Measurements from ENCODE around the gene GSG1L. TPM values are rescaled to one million over a fixed set of nuclear protein-coding genes. Genes with fewer than 3 reads are reported as not detected.

The GSG1L gene
- total RNA-seq, 1 donor from 2014 or later = not detected

DNA sequence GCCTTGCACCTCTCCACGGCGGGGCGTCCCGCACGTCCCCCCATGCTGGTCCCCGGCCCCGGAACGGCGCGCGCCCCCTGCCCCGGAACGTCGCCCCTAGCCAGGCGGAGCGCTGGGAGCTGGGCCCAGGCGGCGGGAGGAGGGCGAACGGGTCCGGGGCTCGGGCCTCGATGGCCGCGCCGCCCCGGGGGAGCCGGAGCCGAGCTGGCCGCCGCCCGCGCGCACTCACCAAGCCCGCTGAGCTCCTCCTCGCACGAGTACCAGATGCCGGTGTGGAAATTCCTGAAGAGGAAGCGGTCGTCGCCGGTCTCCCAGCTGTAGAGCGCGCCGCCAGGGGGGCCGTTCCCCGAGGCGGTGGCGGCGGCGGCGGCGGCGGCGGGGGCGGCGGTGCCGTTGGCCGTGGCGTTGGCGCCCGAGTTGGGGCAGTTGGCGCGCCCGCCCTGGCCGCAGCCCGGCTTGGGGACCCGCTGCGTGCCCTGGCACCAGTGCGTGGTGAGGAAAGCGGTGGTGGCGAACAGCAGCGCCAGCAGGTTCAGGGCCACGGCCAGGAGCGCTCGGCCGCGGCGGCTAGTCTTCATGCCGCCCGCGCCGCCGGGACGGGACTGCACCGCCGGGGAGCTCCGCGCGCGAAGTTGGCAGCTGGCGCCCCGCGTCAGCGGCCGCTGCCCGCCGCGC is 530 bp downstream of the GSG1L start:
- DNase-seq = peak; percentile 32

DNA sequence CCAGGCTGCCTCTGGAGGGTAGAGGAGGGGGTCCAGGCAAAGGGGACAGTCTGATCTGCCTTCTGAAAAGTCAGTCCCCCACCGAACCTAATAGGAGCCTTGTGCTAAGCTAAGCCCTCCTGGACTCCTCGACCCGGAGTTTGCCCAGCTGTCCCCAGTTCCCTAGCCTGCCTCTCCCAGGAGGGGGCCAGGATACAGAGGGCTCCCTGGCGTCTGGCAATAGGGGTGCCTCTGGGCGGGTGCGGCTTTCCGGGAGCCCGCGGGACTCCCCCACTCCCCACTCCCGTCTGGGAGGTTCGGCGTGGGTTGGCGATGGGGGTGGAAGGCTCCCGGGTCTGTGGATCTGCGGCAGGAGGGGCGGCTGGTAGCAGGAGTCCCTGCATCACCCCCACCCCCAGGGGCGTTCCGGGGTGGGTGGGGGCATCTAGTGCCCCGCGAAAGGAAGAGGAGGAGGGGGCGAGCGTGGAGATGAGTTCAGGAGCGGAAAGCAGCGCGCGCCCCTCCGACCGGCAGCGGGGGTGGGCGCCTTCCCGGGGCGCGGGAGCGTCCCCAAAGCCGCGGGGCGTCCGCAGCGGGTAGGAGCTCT is 1.2 kb downstream of the GSG1L start:
- DNase-seq = no peak

DNA sequence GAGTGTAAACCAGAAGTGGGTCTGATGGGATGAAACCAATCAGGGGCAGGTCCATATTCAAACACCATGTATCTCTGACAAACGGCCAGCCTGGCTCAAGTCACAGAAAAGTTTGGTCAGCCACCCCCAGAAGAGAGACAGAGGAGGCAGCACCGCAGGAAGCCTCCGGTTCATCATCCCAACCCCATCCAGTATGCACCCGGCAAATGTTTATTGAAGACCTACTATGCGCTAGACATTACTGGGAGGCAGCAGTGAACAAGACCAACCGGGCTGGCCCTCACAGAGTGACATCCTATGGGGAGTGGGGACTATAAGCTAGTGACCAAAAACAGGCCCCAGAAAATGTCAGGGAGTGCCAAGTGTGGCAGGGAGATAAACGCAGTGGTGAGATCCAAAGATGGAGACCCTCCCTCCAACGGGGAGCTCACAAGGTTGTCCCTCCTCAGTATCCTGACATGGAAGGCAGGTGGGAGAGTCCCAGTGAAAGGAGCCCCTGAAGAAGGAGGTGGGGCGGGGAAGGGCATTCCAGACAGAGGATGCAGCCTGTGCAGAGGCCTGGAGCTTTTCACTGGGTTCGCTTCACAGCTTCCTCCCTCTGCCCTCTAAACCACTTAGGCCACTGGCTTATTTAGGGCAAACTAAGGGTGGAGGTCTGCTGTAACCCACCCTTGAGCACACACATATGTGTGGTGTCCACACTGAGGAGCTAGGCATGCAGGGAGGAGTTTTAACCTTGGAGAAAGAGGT is 2.0 kb downstream of the GSG1L start:
- DNase-seq = no peak

DNA sequence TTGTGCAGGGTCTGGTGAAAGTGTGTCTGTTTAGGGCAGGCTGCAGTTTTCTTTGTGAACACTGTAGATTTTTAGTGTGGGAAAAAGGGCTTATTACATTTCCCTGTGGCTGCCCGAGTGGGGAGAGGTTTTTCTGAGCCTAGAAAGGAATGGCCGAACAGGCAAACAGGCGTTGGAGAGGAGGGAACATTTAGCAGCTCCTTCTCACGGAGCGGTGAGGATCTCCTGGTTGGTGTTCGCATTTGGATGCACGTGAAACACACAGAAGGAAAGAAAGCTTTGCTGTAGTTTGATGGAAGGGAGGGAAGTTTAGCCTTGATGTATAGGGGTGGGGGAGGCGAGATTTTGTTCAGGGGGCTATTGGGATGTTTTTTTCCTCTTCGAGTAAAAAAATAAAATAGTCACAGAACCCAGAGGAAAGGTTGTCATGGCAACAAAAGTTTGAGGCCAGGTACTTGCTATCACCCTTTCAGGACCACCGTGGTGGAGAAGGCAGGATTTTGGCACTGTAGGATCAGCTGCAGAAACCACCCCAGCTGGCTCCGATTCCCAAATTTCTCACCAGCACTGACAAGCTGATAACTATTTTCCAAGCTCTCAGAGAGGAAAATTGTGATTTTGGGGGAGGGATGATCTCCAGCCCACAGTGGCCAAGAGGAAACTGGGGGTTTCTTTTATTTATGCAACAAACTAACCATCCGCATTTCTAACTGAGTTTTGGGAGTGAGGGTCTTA is 3.5 kb downstream of the GSG1L start:
- DNase-seq = no peak

DNA sequence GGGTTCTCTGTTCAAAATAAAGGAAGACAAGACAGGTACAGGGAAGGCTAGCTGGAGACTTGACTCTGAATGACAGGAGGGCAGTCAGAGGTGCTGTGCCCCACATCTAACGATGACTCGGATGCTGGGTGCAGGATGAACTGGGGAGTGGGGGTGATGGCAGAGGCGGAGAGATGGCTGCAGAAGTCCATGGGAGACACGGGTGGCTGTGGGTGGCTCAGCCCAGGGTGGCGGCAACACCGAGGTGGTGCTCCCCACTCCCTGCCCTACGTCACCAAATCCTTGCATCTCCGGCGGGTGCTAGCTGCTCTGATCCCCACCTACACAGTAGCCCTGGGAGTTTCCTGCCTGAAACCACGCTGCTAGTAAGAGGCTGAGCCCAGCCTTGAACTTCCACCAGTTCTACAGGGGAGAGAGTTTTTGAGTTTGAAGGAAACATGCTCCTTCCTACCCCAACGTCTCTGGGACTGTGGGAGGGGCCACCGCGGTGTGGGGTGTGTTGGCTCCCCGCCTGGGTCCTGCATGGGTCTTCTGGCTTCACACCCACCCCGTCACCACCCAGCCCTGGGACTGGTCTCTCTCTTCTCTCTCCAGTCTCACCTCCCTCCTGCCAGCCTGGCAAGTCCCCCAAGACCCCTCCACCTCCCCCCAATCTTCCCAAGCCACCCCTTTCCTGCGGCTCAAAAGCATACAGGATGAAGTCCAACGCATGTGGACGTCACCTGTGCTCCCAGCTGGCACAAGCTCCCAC is 4.5 kb downstream of the GSG1L start:
- no peak for DNase-seq

DNA sequence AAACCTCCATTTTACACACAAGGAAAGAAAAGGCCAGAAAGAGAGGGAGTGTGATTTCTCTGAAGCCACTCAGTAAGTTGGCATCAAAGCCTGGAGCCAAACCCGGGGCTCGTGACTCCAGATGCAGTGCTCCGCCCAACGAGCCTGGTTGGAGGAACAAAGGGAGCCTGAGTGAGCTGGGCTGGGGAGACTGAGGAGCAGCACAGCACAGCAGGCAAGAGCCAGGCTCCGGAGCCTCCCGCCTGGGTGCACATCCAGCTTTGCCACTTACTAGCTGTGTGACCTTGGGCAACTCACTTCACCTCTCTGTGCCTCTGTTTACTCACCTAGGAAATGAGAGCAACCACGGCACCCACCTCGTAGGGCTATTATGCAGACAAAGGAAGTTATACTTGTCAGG is 5.6 kb downstream of the GSG1L start:
- no peak for DNase-seq

- DNase-seq = no peak
Observed at GRCh38 chr16:28053461-28053860, 10.1 kb downstream of the GSG1L start.

DNA sequence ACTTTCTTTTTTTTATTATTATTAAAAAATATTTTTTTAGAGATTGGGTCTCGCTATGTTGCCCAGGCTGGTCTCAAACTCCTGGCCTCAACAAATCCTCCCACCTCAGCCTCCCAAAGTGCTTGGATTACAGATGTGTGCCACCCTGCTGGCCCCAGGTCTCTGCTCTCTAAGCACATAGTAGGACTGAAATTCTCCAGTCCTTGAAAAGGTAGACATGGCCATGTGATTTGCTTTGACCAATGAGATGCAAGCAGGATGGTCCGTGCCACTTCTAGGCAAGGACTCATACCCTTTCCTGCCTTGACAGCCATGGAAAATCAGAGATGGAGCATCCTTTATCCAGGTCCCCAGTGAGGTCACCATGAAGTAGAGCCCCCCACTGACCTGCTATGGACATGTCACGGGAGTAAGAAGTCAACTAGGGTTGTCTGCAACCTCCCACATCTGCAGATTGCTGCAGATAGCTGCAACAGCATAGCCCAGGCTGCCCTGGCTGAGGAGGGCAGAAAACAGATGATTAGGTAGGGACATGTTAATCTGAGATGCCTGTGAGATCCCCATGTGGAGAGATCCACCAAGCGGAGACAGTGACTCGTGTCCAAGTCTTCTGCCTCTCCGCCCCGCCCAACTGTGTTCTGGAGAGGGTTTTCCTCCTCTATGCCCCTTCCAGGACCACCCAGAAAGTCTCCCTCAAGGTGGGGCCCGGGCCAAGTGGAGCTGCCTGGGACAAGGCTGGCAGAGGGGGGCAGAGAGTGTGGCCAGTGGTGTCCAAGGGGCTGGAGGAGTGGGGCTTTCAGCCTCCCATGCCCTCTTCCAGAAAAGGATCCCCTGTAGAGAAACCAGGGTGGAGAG is 11.0 kb downstream of the GSG1L start:
- DNase-seq = no peak

GRCh38 chr16:28051486-28051885 is 12.0 kb downstream of the GSG1L start:
- no peak for DNase-seq

GRCh38 chr16:28042811-28043210 is 20.7 kb downstream of the GSG1L start:
- DNase-seq = no peak

DNA sequence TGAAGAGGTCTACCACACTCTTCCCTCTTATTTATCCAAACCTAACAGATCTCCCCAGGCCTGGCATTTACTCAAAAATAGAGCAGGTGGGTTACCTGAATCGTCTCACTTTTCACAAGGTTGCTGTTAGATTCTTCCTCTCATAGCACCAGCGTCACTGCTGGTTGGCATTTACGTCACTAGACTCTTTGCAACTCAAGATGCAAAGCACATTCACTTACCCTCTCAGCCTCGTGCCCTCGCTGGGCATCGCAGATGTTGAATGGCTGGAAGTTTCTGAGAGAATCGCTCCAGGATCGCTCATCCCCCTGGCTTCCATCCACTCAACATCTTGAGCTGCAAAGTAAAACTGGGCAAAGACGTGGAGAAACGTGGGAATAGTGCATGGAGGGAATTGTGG is 21.9 kb downstream of the GSG1L start:
- DNase-seq = no peak

DNA sequence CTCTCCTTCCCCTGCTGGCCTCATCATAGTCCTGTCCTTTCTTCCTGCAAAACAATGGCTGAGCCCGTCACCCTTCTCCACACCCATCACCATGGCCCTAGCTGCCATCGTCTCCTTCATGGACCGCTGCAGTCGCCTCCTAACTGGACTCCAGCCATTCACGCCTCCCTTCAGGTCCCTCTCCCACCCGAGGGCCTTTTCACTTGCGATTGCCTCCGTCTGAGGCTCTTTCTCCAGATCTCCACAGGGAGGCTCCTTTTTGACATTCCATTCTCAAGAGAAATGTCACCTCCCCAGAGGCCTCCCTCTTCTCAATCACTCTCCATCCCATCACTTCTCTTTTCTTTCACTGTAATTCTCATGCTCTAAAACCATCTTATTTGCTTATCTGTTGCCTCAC is 23.5 kb downstream of the GSG1L start:
- DNase-seq = no peak

GRCh38 chr16:28039493-28039892 is 24.0 kb downstream of the GSG1L start:
- DNase-seq = no peak

DNA sequence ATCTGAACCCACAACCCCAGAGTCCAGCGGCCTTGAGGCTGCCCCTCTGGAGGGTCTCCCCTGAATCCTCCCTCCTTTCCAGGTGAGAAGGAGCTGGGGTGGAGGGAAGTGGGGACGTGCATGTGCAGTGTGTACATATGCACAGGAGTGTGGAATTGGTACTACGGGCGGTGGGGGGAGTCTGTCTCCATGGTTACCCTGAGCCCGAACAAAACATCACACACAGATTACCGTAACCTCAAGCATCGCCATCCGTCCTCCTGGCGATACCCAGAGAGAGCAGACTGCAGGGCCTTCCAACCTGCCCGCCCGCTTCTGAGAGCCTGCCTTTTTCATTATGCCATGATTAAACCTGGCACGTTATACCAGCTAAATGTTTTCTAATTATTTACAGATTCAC is 25.1 kb downstream of the GSG1L start:
- DNase-seq = no peak

GRCh38 chr16:28035866-28036393 is 27.6 kb downstream of the GSG1L start:
- DNase-seq = no peak

DNA sequence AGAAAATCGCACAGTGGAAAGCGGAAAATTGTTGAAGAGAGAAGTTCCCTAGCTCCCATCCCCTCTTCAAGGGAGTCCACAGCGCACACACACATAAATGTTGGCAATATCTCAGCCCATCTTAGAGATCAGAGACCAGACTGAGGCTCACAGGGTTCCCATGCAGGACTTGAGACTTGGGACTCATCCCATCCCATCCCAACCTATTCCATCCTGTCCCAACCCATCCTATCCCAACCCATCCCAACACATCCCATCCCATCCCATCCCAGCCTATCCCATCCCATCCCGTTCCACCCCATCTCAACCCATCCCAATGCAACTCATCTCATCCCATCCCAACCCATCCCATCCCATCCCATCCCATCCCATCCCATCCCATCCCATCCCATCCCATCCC is 29.6 kb downstream of the GSG1L start:
- DNase-seq = no peak

- no peak for DNase-seq
Observed at GRCh38 chr16:28029387-28030002, 34.0 kb downstream of the GSG1L start.

GRCh38 chr16:28027055-28027454 is 36.5 kb downstream of the GSG1L start:
- DNase-seq = no peak

DNA sequence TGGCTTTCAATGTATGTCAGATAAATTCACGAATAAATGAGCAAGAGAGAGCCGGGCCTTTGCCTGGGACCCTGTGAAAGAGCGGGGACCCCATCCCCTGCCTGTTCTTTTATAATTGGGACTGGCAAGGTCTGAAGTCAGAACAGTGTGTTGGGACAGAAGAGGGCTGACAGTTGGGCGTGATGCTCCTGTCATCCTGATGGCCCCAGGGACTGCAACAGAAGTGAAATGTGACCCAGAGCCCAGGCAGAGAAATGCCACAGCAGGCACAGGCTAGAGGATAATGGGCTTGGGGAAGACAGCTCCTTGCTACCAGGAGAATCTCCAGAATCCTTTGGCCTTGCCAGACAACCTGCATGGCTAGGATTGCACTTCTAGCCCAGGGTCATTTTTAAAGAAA is 37.9 kb downstream of the GSG1L start:
- no peak for DNase-seq

GRCh38 chr16:28019218-28019617 is 44.3 kb downstream of the GSG1L start:
- DNase-seq = no peak

- DNase-seq = no peak
Observed at GRCh38 chr16:28014851-28015250, 48.7 kb downstream of the GSG1L start.

All from dermis blood vessel endothelial cell (primary cell).